Astrocyte of the spinal cord (primary cell): ENCODE data around the gene AXDND1.
"Not testable (repeated sequence)": the region's sequence is repeated elsewhere in the genome, so short reads cannot be mapped to it uniquely, and the experiment has no call there.

Experiments used
- DNase-seq: peaks from one replicate; pipeline ENCODE4 v3.0.0; 2011; ENCODE audit warnings: low read depth, low spot score
- H3K4me3 ChIP-seq: 2 replicates; pipeline ENCODE4 v1.5.1; 2011; ENCODE audit warnings: low read depth, mild to moderate bottlenecking, low read length, moderate library complexity
- CTCF ChIP-seq: IDR thresholded peaks from 2 replicates; pipeline ENCODE4 v1.5.1; 2012; ENCODE audit warnings: low read depth, mild to moderate bottlenecking, low read length, inconsistent platforms
- in situ Hi-C: cut with HindIII; loops from 2 replicates; pipeline ENCODE4 v1.10.0; 2017; ENCODE audit warnings: low sequenced_read_pairs

AXDND1 gene

GRCh38 chr1:179384027-179384426 lies 18.3 kb downstream of the AXDND1 start:
- in situ Hi-C loops: no loop called here
- no peak overlapping the region for H3K4me3 ChIP-seq
- no peak for TF ChIP-seq CTCF
- DNase-seq: no peak

- in situ Hi-C loops: no loop called here
- TF ChIP-seq CTCF: no peak
- no peak for DNase-seq
- H3K4me3 ChIP-seq: no peak overlapping the region
Observed at GRCh38 chr1:179385510-179385909, 19.7 kb downstream of the AXDND1 start.

GRCh38 chr1:179393721-179394120 lies 27.9 kb downstream of the AXDND1 start:
- in situ Hi-C loops: no loop called here
- TF ChIP-seq CTCF: no peak
- no peak overlapping the region for H3K4me3 ChIP-seq
- DNase-seq: no peak

GRCh38 chr1:179399399-179399798 lies 33.6 kb downstream of the AXDND1 start:
- DNase-seq, H3K4me3 ChIP-seq, in situ Hi-C loops: not testable (repeated sequence)

- H3K4me3 ChIP-seq, in situ Hi-C loops, DNase-seq: not testable (repeated sequence)
Observed at GRCh38 chr1:179417760-179418159, 52.0 kb downstream of the AXDND1 start.

GRCh38 chr1:179418706-179419105 lies 52.9 kb downstream of the AXDND1 start:
- H3K4me3 ChIP-seq, in situ Hi-C loops, DNase-seq: not testable (repeated sequence)

- DNase-seq: no peak
- in situ Hi-C loops: no loop called here
- no peak overlapping the region for H3K4me3 ChIP-seq
- TF ChIP-seq CTCF: no peak
Observed at GRCh38 chr1:179424610-179425009, 58.8 kb downstream of the AXDND1 start.

GRCh38 chr1:179425186-179425585 lies 59.4 kb downstream of the AXDND1 start:
- in situ Hi-C loops: no loop called here
- no peak for DNase-seq
- no peak overlapping the region for H3K4me3 ChIP-seq
- no peak for TF ChIP-seq CTCF
